ENCODE data around the gene ST3GAL3. TPM values are rescaled to one million over a fixed set of nuclear protein-coding genes. Genes with fewer than 3 reads are reported as not detected.

Gene ST3GAL3
- total RNA-seq, 1 experiment from 2014 or later: 26.0 TPM

DNA sequence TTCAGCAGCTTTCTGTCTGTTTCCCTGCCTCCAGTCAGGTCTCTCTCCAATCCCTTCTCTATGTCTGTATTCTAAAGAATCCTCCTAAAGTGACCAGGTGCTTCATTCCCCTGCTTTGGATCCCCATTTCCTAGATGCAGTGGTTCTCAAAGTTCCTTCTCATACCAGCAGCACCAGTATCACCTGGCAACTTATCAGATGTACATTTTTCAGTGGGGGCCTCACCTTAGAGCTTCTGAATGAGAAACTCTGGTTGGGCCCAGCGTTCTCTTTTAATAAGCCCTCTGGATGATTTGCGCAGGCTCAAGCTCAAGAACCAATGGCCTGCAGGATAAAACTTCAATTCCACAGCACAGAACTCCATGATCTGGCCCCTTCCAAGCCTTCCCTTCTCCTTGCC is 200.9 kb downstream of the ST3GAL3 start:
- no peak overlapping the region for H3K27ac ChIP-seq (ENCODE audit: low read length)
- H3K36me3 ChIP-seq (ENCODE audit: control insufficient read depth, insufficient read depth, low read length): no peaks in the 10 kb centered on the region
- ATAC-seq: no peak
- no peak overlapping the region for H3K4me3 ChIP-seq (ENCODE audit: low read depth in 2 of 2, low read length in 2 of 2)
- DNase-seq (ENCODE audit: low read depth, low spot score): no peak
- POLR2A ChIA-PET: no interaction called here
- intact Hi-C loops (cut with micrococcal nuclease; ENCODE audit: unreplicated experiment) (no loop called here), in situ Hi-C loops (cut with HindIII; ENCODE audit: low pct_unique_long_range_greater_than_20kb, low sequenced_read_pairs) (no loop called here)
- TF ChIP-seq SIN3A (IDR thresholded peaks at IDR 0.05; ENCODE audit: borderline replicate concordance, insufficient read depth, low read depth, low read length) (no peak), TCF7L2 (IDR thresholded peaks at IDR 0.05; ENCODE audit: low read depth, low read length) (no peak), POLR2AphosphoS5 (IDR thresholded peaks at IDR 0.05; ENCODE audit: low read depth, low read length) (no peak)
- TF ChIP-seq, protein P1, sequence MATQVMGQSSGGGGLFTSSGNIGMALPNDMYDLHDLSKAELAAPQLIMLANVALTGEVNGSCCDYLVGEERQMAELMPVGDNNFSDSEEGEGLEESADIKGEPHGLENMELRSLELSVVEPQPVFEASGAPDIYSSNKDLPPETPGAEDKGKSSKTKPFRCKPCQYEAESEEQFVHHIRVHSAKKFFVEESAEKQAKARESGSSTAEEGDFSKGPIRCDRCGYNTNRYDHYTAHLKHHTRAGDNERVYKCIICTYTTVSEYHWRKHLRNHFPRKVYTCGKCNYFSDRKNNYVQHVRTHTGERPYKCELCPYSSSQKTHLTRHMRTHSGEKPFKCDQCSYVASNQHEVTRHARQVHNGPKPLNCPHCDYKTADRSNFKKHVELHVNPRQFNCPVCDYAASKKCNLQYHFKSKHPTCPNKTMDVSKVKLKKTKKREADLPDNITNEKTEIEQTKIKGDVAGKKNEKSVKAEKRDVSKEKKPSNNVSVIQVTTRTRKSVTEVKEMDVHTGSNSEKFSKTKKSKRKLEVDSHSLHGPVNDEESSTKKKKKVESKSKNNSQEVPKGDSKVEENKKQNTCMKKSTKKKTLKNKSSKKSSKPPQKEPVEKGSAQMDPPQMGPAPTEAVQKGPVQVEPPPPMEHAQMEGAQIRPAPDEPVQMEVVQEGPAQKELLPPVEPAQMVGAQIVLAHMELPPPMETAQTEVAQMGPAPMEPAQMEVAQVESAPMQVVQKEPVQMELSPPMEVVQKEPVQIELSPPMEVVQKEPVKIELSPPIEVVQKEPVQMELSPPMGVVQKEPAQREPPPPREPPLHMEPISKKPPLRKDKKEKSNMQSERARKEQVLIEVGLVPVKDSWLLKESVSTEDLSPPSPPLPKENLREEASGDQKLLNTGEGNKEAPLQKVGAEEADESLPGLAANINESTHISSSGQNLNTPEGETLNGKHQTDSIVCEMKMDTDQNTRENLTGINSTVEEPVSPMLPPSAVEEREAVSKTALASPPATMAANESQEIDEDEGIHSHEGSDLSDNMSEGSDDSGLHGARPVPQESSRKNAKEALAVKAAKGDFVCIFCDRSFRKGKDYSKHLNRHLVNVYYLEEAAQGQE (IDR thresholded peaks at IDR 0.05; ENCODE audit: insufficient read depth in 1 of 2, low read depth in 2 of 2, low read length in 1 of 2): no peak
- TF ChIP-seq, protein P2, sequence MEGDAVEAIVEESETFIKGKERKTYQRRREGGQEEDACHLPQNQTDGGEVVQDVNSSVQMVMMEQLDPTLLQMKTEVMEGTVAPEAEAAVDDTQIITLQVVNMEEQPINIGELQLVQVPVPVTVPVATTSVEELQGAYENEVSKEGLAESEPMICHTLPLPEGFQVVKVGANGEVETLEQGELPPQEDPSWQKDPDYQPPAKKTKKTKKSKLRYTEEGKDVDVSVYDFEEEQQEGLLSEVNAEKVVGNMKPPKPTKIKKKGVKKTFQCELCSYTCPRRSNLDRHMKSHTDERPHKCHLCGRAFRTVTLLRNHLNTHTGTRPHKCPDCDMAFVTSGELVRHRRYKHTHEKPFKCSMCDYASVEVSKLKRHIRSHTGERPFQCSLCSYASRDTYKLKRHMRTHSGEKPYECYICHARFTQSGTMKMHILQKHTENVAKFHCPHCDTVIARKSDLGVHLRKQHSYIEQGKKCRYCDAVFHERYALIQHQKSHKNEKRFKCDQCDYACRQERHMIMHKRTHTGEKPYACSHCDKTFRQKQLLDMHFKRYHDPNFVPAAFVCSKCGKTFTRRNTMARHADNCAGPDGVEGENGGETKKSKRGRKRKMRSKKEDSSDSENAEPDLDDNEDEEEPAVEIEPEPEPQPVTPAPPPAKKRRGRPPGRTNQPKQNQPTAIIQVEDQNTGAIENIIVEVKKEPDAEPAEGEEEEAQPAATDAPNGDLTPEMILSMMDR (IDR thresholded peaks at IDR 0.05): no peak
- H3K4me1 ChIP-seq (ENCODE audit: control insufficient read depth, insufficient read depth, low read length): no peaks in the 10 kb centered on the region
- no peaks in the 10 kb centered on the region for H3K9me3 ChIP-seq (ENCODE audit: control insufficient read depth, insufficient read depth, low read depth, low read length)
- CTCF ChIA-PET: interaction anchor here (0.7 to 1.0 kb wide), 2 partner anchors 145 to 378 kb away, joined by 3 to 10 read pairs; no protein-coding TSS in a partner anchor
- BruUV-seq (replicated peaks): no TSS peak
- no peaks in the 10 kb centered on the region for H3K27me3 ChIP-seq (ENCODE audit: control insufficient read depth, insufficient read depth, low read length)

DNA sequence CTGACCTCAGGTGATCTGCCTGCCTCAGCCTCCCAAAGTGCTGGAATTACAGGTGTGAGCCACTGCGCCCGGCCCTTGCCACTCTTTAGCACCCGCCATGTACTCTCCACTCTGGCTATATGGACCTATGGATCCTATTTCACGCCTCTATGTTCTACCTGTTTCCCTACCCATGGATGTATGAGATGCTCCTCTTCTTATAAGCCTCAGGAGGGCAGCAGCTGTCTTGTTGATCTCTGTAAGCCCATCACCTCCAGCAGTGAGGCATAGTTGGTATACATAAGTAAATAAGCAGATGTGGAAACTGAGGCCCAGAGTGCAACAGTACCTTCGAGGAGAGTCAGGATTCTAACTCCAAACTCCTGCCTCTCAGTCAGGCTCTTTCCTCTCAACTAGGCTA is 201.5 kb downstream of the ST3GAL3 start:
- H3K4me1 ChIP-seq (ENCODE audit: control insufficient read depth, insufficient read depth, low read length): no peaks in the 10 kb centered on the region
- ATAC-seq (no peak), DNase-seq (ENCODE audit: low read depth, low spot score) (no peak)
- no peaks in the 10 kb centered on the region for H3K36me3 ChIP-seq (ENCODE audit: control insufficient read depth, insufficient read depth, low read length)
- no TSS peak for BruUV-seq (replicated peaks)
- CTCF ChIA-PET: interaction anchor here (0.7 to 1.0 kb wide), 2 partner anchors 146 to 379 kb away, joined by 3 to 10 read pairs; no protein-coding TSS in a partner anchor
- POLR2A ChIA-PET: no interaction called here
- in situ Hi-C loops (cut with HindIII; ENCODE audit: low pct_unique_long_range_greater_than_20kb, low sequenced_read_pairs): no loop called here
- no peak overlapping the region for H3K4me3 ChIP-seq (ENCODE audit: low read depth in 2 of 2, low read length in 2 of 2)
- intact Hi-C loops (cut with micrococcal nuclease; ENCODE audit: unreplicated experiment): no loop called here
- TF ChIP-seq, protein P2 (IDR thresholded peaks at IDR 0.05): no peak
- TF ChIP-seq TCF7L2 (IDR thresholded peaks at IDR 0.05; ENCODE audit: low read depth, low read length): no peak
- no peak for TF ChIP-seq POLR2AphosphoS5 (IDR thresholded peaks at IDR 0.05; ENCODE audit: low read depth, low read length)
- no peak for TF ChIP-seq SIN3A (IDR thresholded peaks at IDR 0.05; ENCODE audit: borderline replicate concordance, insufficient read depth, low read depth, low read length)
- TF ChIP-seq, protein P1 (IDR thresholded peaks at IDR 0.05; ENCODE audit: insufficient read depth in 1 of 2, low read depth in 2 of 2, low read length in 1 of 2): no peak
- no peaks in the 10 kb centered on the region for H3K9me3 ChIP-seq (ENCODE audit: control insufficient read depth, insufficient read depth, low read depth, low read length)
- H3K27ac ChIP-seq (ENCODE audit: low read length): no peak overlapping the region
- no peaks in the 10 kb centered on the region for H3K27me3 ChIP-seq (ENCODE audit: control insufficient read depth, insufficient read depth, low read length)
